ENCODE data around the gene MLLT11.

- TF ChIP-seq CTCF (IDR thresholded peaks at IDR 0.05; ENCODE audit: low read depth, low read length, poor library complexity, severe bottlenecking) = no peak
- TF ChIP-seq EZH2phosphoT487 (IDR thresholded peaks at IDR 0.05; ENCODE audit: borderline replicate concordance, low read length) = no peak
These were observed 25.0 kb upstream of the MLLT11 start for GRCh38 chr1:151035167-151035566.
